Smooth muscle cell (in vitro differentiated cells): ENCODE results near the gene JUNB. TPM values are rescaled to one million over a fixed set of nuclear protein-coding genes. Genes with fewer than 3 reads are reported as not detected.

ENCODE experiments used
- DNase-seq: peaks from one replicate; lab custom pipeline; 2025; ENCODE audit not compliant: unreplicated experiment; lab: John Stamatoyannopoulos, UW
- H2AFZ ChIP-seq: fragments of 200-600 bp; sonication (generic); 2 replicates; pipeline ENCODE4 v1.6.0; 2016; ENCODE audit warnings: antibody characterized with exemption, low read depth, mild to moderate bottlenecking
- H3F3A ChIP-seq: fragments of 200-600 bp; sonication (generic); 2 replicates; pipeline ENCODE4 v1.6.0; 2017; ENCODE audit warnings: antibody characterized with exemption, low read depth
- H3K27ac ChIP-seq: fragments of 200-600 bp; sonication (generic); 2 replicates; pipeline ENCODE4 v1.5.1; 2016; ENCODE audit warnings: low read depth, mild to moderate bottlenecking
- H3K27me3 ChIP-seq: fragments of 200-600 bp; sonication (generic); 2 replicates; pipeline ENCODE4 v1.6.1; 2016; ENCODE audit warnings: low read depth, mild to moderate bottlenecking
- H3K36me3 ChIP-seq: fragments of 200-600 bp; sonication (generic); 2 replicates; pipeline ENCODE4 v1.5.1; 2016; ENCODE audit warnings: low read depth
- H3K4me1 ChIP-seq: fragments of 200-600 bp; sonication (generic); 2 replicates; pipeline ENCODE4 v1.5.1; 2016; ENCODE audit warnings: low read depth
- H3K4me2 ChIP-seq: fragments of 200-600 bp; sonication (generic); 2 replicates; pipeline ENCODE4 v1.6.0; 2016; ENCODE audit warnings: mild to moderate bottlenecking
- H3K4me3 ChIP-seq: fragments of 200-600 bp; sonication (generic); 2 replicates; pipeline ENCODE4 v1.5.1; 2016; ENCODE audit warnings: mild to moderate bottlenecking
- H3K79me2 ChIP-seq: fragments of 200-600 bp; sonication (generic); 2 replicates; pipeline ENCODE4 v1.6.0; 2016; ENCODE audit warnings: low read depth, mild to moderate bottlenecking
- H3K9ac ChIP-seq: fragments of 200-600 bp; sonication (generic); 2 replicates; pipeline ENCODE4 v1.6.0; 2016; ENCODE audit warnings: low read depth
- H3K9me3 ChIP-seq: fragments of 200-600 bp; sonication (generic); replicated peaks from 2 replicates; pipeline ENCODE4 v1.5.1; 2016; ENCODE audit warnings: low read depth
- H4K20me1 ChIP-seq: fragments of 200-600 bp; sonication (generic); 2 replicates; pipeline ENCODE4 v1.6.0; 2016; ENCODE audit warnings: low read depth
- WGBS: methylation state at CpG from one replicate; pipeline ENCODE4 v1.1.7; 2016; ENCODE audit warnings: low lambda C conversion rate; 5-methylcytosine and 5-hydroxymethylcytosine counted together
- polyA plus RNA-seq: library from polyadenylated mRNA; unstranded; fragments of >200 nt; fragmentation: Nextera tagmentation; extraction: Ambion mirVana; gene quantifications from 2 replicates; pipeline ENCODE4 v1.2.1, GENCODE V29; 2016
- total RNA-seq: library from RNA; depleted of rRNA; stranded (reverse); fragments of >200 nt; gene quantifications from 2 replicates; pipeline ENCODE4 v1.2.3, GENCODE V29; 2014
- TF ChIP-seq, protein P1 (sequence below): fragments of 200-600 bp; sonication (generic); IDR thresholded peaks from 2 replicates; pipeline ENCODE4 v1.5.1; 2017; ENCODE audit warnings: borderline replicate concordance, mild to moderate bottlenecking, antibody characterized with exemption; ENCODE audit not compliant: insufficient read depth, poor library complexity, severe bottlenecking

Gene JUNB
- total and polyA plus RNA-seq, 2 experiments from 2014 or later = 687 to 1,575 TPM

DNA sequence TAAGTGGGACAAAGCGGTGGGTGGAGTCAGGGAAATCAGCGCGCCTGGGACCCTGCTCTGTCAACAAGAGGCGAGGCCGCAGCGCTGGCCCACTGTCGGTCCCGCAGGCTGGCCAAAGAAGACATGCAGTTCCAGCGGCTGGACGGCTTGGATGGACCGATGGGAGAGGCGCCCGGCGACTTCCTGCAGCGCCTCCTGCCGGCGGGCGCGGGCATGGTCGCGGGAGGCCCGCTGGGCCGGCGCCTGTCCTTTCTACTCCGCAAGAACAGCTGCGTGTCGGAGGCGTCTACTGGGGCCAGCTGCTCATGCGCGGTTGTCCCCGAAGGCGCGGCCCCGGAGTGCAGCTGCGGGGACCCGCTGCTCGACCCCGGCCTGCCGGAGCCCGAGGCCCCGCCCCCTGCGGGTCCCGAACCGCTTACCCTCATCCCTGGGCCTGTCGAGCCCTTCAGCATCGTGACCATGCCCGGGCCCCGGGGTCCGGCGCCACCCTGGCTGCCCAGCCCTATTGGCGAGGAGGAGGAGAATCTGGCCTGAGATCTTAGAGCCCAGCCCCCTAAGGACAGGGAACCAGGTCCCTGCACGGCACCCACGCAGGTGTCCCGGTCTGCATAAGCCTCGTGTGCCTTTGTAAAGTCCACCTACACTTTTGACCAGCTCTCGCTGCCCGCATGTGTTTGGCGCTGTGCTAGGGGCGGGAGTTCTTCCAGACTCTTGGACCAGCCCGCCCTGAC is 33.6 kb upstream of the JUNB start:
- no peak overlapping the region for H3K27ac ChIP-seq
- TF ChIP-seq, protein P1, sequence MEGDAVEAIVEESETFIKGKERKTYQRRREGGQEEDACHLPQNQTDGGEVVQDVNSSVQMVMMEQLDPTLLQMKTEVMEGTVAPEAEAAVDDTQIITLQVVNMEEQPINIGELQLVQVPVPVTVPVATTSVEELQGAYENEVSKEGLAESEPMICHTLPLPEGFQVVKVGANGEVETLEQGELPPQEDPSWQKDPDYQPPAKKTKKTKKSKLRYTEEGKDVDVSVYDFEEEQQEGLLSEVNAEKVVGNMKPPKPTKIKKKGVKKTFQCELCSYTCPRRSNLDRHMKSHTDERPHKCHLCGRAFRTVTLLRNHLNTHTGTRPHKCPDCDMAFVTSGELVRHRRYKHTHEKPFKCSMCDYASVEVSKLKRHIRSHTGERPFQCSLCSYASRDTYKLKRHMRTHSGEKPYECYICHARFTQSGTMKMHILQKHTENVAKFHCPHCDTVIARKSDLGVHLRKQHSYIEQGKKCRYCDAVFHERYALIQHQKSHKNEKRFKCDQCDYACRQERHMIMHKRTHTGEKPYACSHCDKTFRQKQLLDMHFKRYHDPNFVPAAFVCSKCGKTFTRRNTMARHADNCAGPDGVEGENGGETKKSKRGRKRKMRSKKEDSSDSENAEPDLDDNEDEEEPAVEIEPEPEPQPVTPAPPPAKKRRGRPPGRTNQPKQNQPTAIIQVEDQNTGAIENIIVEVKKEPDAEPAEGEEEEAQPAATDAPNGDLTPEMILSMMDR = peak; percentile 97
- no peak overlapping the region for H3K9ac ChIP-seq
- H3K4me1 ChIP-seq = peaks cover 4% of the 10 kb centered on the region
- no peaks in the 10 kb centered on the region for H3K79me2 ChIP-seq
- peak overlapping the region; percentile 49 for H3K4me3 ChIP-seq
- 12% methylated on average over 48 of the region's 60 CpGs for WGBS
- H3K9me3 ChIP-seq = no peaks in the 10 kb centered on the region
- peak overlapping the region; percentile 90 for H3K4me2 ChIP-seq
- peaks cover 11% of the 10 kb centered on the region for H3K27me3 ChIP-seq
- H3F3A ChIP-seq = peaks cover 4% of the 10 kb centered on the region
- H2AFZ ChIP-seq = peak overlapping the region; percentile 81
- no peaks in the 10 kb centered on the region for H3K36me3 ChIP-seq
- DNase-seq = peak; percentile 50
- H4K20me1 ChIP-seq = no peaks in the 10 kb centered on the region

DNA sequence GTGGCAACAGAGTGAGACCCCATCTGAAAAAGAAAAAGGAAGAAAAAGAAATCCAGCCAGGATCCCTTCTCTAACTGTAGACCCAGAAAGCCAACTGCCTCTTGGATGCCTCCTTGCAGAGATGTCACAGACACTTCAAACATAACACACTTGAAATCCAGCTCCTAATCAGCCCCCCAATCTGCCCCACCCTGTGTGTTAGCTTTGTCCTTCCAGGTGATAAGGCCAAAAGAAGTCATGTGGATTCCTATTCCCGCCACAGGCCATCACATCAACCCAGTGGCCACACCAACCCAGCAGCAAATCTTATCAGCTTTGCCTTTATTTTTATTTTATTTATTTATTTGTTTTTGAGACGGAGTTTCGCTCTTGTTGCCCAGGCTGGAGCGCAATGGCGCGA is 31.6 kb upstream of the JUNB start:
- Histone ChIP-seq H2AFZ (no peak overlapping the region), H3K27ac (no peak overlapping the region), H3K4me1 (peaks cover 4% of the 10 kb centered on the region), H3K4me3 (no peak overlapping the region), H3K9ac (no peak overlapping the region), H3K79me2 (no peaks in the 10 kb centered on the region), H3K27me3 (no peaks in the 10 kb centered on the region), H4K20me1 (no peaks in the 10 kb centered on the region), H3F3A (peaks cover 4% of the 10 kb centered on the region), H3K4me2 (no peak overlapping the region), H3K36me3 (no peaks in the 10 kb centered on the region), H3K9me3 (no peaks in the 10 kb centered on the region)
- no peak for DNase-seq
- WGBS = 95% methylated on average over 6 of the region's 6 CpGs
- TF ChIP-seq, protein P1 = no peak

DNA sequence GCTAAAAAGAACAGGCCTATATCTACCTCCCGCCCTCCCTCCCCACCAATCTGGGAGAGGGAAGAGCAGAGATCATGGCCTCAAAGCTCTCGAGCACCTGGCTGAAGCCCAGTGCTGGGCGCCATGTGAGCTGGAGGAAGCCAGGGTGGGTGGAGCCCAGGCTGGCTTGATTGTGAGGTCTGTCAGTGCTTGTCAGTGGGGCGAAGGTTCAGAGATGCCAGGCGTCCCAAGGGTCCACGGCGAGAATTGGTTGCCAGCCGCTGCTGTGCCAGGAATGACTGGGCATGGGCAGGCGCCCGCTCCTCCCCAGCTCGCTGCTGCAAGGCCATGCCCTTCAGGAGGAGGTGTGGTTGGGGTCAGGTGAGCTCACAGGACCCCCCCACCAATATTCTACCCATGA is 28.2 kb upstream of the JUNB start:
- Histone ChIP-seq H3K36me3 (no peaks in the 10 kb centered on the region), H3F3A (peaks cover 2% of the 10 kb centered on the region), H3K79me2 (no peaks in the 10 kb centered on the region), H2AFZ (no peak overlapping the region), H3K4me1 (no peaks in the 10 kb centered on the region), H4K20me1 (no peaks in the 10 kb centered on the region), H3K9ac (no peak overlapping the region), H3K4me3 (no peak overlapping the region), H3K27ac (no peak overlapping the region), H3K4me2 (no peak overlapping the region), H3K27me3 (no peaks in the 10 kb centered on the region), H3K9me3 (no peaks in the 10 kb centered on the region)
- DNase-seq = no peak
- WGBS = 92% methylated on average over 11 of the region's 11 CpGs
- TF ChIP-seq, protein P1 = no peak

DNA sequence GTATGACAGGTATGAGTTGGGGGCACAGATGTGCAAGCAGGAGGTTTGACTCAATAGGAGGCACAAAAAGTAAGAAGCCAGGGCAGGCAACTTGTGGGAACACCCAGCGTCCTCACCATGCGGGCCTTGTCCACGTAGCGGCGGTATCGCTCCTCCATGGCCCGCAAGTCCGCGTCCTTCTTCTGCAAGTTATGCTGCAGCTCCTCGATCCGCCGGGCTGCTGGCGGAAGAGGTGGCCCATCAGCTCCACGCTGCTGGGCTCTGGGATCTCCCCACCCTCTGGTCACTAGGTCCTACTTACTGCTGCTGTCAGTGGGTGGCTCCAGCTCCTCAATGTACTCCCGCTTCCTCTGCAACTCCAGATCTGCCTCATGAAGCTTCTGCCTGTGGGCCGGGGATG is 26.6 kb upstream of the JUNB start:
- TF ChIP-seq, protein P1 = no peak
- H4K20me1 ChIP-seq = no peaks in the 10 kb centered on the region

More for the DNA sequence above, 26.6 kb upstream of the JUNB start:
- H3K79me2 ChIP-seq = no peaks in the 10 kb centered on the region
- H3K4me2 ChIP-seq = no peak overlapping the region
- H3K4me3 ChIP-seq = no peak overlapping the region
- WGBS = 94% methylated on average over 11 of the region's 16 CpGs
- H2AFZ ChIP-seq = no peak overlapping the region
- no peaks in the 10 kb centered on the region for H3F3A ChIP-seq
- DNase-seq = no peak
- H3K9ac ChIP-seq = no peak overlapping the region
- no peaks in the 10 kb centered on the region for H3K27me3 ChIP-seq
- no peaks in the 10 kb centered on the region for H3K9me3 ChIP-seq
- H3K4me1 ChIP-seq = peaks cover 4% of the 10 kb centered on the region
- H3K27ac ChIP-seq = no peak overlapping the region
- no peaks in the 10 kb centered on the region for H3K36me3 ChIP-seq
